Astrocyte (in vitro differentiated cells and primary cell): Measurements from ENCODE around the gene GRB7. TPM values are rescaled to one million over a fixed set of nuclear protein-coding genes. Genes with fewer than 3 reads are reported as not detected.
A peak's percentile ranks its signal among the peaks of the same experiment; 100 is the strongest.

Experiments
- DNase-seq: peaks from one replicate; pipeline ENCODE4 v3.0.0-alpha.2; 2010; ENCODE audit warnings: low read depth
- FAIRE-seq: peaks from 2 replicates; lab custom pipeline; 2011; peaks lifted over from hg19 to GRCh38; lab: Jason Lieb, UNC
- H2AFZ ChIP-seq: 2 replicates; pipeline ENCODE4 v1.6.0; 2012; ENCODE audit warnings: low read depth, low read length, inconsistent platforms
- H3K27ac ChIP-seq: 2 replicates; pipeline ENCODE4 v1.5.1; 2011; ENCODE audit warnings: low read depth, low read length, inconsistent platforms
- H3K27me3 ChIP-seq: 2 replicates; pipeline ENCODE4 v1.6.0; 2011; ENCODE audit warnings: low read length, inconsistent platforms; ENCODE audit not compliant: insufficient read depth
- H3K36me3 ChIP-seq: 2 replicates; pipeline ENCODE4 v1.5.1; 2011; ENCODE audit warnings: low read length, inconsistent platforms; ENCODE audit not compliant: insufficient read depth
- H3K4me1 ChIP-seq: 2 replicates; pipeline ENCODE4 v1.5.1; 2011; ENCODE audit warnings: low read length, inconsistent platforms; ENCODE audit not compliant: insufficient read depth
- H3K4me2 ChIP-seq: 2 replicates; pipeline ENCODE4 v1.6.0; 2012; ENCODE audit warnings: low read length, inconsistent platforms
- H3K4me3 ChIP-seq: 2 replicates; pipeline ENCODE4 v1.5.1; 2011; ENCODE audit warnings: low read depth, mild to moderate bottlenecking, low read length, inconsistent platforms; ENCODE audit not compliant: insufficient read depth
- H3K79me2 ChIP-seq: 2 replicates; pipeline ENCODE4 v1.6.0; 2012; ENCODE audit warnings: mild to moderate bottlenecking, low read length, inconsistent platforms; ENCODE audit not compliant: insufficient read depth
- H3K9ac ChIP-seq: 2 replicates; pipeline ENCODE4 v1.6.0; 2012; ENCODE audit warnings: mild to moderate bottlenecking, low read length, inconsistent platforms
- H3K9me3 ChIP-seq: 2 replicates; pipeline ENCODE4 v1.5.1; 2012; ENCODE audit warnings: low read depth, mild to moderate bottlenecking, low read length, inconsistent platforms; ENCODE audit not compliant: insufficient read depth
- H4K20me1 ChIP-seq: 2 replicates; pipeline ENCODE4 v1.6.0; 2012; ENCODE audit warnings: low read length, inconsistent platforms; ENCODE audit not compliant: insufficient read depth
- H3K27ac Mint-ChIP-seq: one replicate; pipeline ENCODE4 v1.8.0; 2021; ENCODE audit warnings: mild to moderate bottlenecking, mixed read lengths; ENCODE audit not compliant: unreplicated experiment
- H3K27me3 Mint-ChIP-seq: one replicate; pipeline ENCODE4 v1.8.0; 2021; ENCODE audit warnings: low read depth, mixed read lengths; ENCODE audit not compliant: unreplicated experiment
- H3K36me3 Mint-ChIP-seq: one replicate; pipeline ENCODE4 v1.8.0; 2021; ENCODE audit warnings: low read depth, mixed read lengths; ENCODE audit not compliant: unreplicated experiment
- H3K4me1 Mint-ChIP-seq: one replicate; pipeline ENCODE4 v1.8.0; 2021; ENCODE audit warnings: low read depth, mixed read lengths; ENCODE audit not compliant: unreplicated experiment
- H3K4me3 Mint-ChIP-seq: one replicate; pipeline ENCODE4 v1.8.0; 2021; ENCODE audit warnings: mild to moderate bottlenecking, moderate library complexity, mixed read lengths; ENCODE audit not compliant: unreplicated experiment
- H3K9me3 Mint-ChIP-seq: one replicate; pipeline ENCODE4 v1.8.0; 2021; ENCODE audit warnings: mild to moderate bottlenecking, mixed read lengths; ENCODE audit not compliant: unreplicated experiment
- EZH2 ChIP-seq: IDR thresholded peaks from 2 replicates; pipeline ENCODE4 v1.6.1; 2012; ENCODE audit warnings: mild to moderate bottlenecking, low read length, inconsistent platforms; ENCODE audit not compliant: insufficient read depth
- total RNA-seq: library from RNA; stranded (reverse); gene quantifications from 2 replicates; pipeline ENCODE4 v1.2.1, GENCODE V29; 2021
- TF ChIP-seq, protein P1 (sequence below): IDR thresholded peaks from 2 replicates; pipeline ENCODE4 v1.5.1; 2011; ENCODE audit warnings: low read depth, mild to moderate bottlenecking, inconsistent platforms, low read length, moderate library complexity; ENCODE audit not compliant: insufficient read depth

Gene GRB7
- total RNA-seq, 1 donor from 2014 or later: 3.3 TPM

DNA sequence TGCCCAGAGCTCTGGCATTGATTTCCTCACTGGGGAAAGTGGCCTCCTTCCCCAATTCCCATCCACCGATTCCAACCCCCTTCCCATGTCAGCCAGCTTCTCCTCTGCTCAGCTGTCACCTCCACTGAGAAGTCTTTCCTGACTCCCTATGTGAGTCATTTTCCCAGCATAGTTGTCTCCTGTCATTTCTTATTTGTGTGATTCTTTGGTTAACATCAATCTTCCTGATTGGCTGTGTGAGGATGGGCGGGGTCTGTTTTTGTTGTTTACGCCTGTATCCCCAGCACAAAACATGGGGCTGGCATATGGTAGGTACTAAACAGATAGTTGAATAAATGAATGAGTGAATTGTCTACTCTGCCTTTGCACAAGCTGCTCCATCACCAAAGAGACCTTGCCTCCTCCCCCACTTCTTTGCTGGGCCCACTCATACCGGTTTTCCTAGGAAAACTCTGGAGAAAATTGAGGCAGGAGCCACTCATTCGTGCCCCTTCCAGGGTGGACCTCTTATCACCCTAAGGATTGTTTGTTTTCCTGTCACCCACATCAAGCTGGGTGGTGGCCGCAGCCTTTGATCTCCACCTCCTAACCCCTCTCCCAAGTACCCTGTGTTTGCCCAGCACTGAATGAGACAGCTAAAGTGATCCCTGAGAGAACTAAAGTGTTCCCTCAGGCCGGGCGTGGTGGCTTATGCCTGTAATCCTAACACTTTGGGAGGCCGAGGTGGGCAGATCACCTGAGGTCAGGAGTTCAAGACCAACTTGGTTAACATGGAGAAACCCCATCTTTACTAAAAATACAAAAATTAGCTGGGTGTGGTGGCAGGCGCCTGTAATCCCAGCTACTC is 1.2 kb upstream of the GRB7 start:
- Mint-ChIP-seq H3K27me3 (peaks cover 10% of the 10 kb centered on the region), H3K36me3 (peaks cover 4% of the 10 kb centered on the region), H3K27ac (no peak overlapping the region), H3K4me3 (no peak overlapping the region), H3K4me1 (peaks cover 15% of the 10 kb centered on the region), H3K9me3 (no peaks in the 10 kb centered on the region)
- Histone ChIP-seq H3K79me2 (no peaks in the 10 kb centered on the region), H3K4me1 (peaks cover 25% of the 10 kb centered on the region), H2AFZ (no peak overlapping the region), H3K27me3 (peaks cover 9% of the 10 kb centered on the region), H3K27ac (no peak overlapping the region), H3K9ac (no peak overlapping the region), H3K36me3 (no peaks in the 10 kb centered on the region), H3K9me3 (no peaks in the 10 kb centered on the region), H4K20me1 (no peaks in the 10 kb centered on the region), H3K4me3 (no peak overlapping the region), H3K4me2 (no peak overlapping the region)
- TF ChIP-seq EZH2: no peak
- TF ChIP-seq, protein P1, sequence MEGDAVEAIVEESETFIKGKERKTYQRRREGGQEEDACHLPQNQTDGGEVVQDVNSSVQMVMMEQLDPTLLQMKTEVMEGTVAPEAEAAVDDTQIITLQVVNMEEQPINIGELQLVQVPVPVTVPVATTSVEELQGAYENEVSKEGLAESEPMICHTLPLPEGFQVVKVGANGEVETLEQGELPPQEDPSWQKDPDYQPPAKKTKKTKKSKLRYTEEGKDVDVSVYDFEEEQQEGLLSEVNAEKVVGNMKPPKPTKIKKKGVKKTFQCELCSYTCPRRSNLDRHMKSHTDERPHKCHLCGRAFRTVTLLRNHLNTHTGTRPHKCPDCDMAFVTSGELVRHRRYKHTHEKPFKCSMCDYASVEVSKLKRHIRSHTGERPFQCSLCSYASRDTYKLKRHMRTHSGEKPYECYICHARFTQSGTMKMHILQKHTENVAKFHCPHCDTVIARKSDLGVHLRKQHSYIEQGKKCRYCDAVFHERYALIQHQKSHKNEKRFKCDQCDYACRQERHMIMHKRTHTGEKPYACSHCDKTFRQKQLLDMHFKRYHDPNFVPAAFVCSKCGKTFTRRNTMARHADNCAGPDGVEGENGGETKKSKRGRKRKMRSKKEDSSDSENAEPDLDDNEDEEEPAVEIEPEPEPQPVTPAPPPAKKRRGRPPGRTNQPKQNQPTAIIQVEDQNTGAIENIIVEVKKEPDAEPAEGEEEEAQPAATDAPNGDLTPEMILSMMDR: no peak
- FAIRE-seq (no peak), DNase-seq (no peak)

- H3K4me1 ChIP-seq: peaks cover 25% of the 10 kb centered on the region
- H3K4me1 Mint-ChIP-seq: peaks cover 15% of the 10 kb centered on the region
- no peak overlapping the region for H3K4me3 ChIP-seq
- no peak overlapping the region for H3K27ac Mint-ChIP-seq
- H3K27me3 Mint-ChIP-seq: peaks cover 10% of the 10 kb centered on the region
- H3K9ac ChIP-seq: no peak overlapping the region
- FAIRE-seq: no peak
- H3K36me3 Mint-ChIP-seq: peaks cover 4% of the 10 kb centered on the region
- H3K79me2 ChIP-seq: no peaks in the 10 kb centered on the region
- H3K27ac ChIP-seq: no peak overlapping the region
- no peak overlapping the region for H2AFZ ChIP-seq
- no peak for TF ChIP-seq EZH2
- TF ChIP-seq, protein P1: no peak
- no peaks in the 10 kb centered on the region for H3K36me3 ChIP-seq
- no peak overlapping the region for H3K4me2 ChIP-seq
- peaks cover 9% of the 10 kb centered on the region for H3K27me3 ChIP-seq
- no peak for DNase-seq
- no peaks in the 10 kb centered on the region for H3K9me3 Mint-ChIP-seq
- H3K4me3 Mint-ChIP-seq: no peak overlapping the region
- no peaks in the 10 kb centered on the region for H4K20me1 ChIP-seq
- H3K9me3 ChIP-seq: no peaks in the 10 kb centered on the region
These were observed 455 bp upstream of the GRB7 start for GRCh38 chr17:39737206-39737759.

DNA sequence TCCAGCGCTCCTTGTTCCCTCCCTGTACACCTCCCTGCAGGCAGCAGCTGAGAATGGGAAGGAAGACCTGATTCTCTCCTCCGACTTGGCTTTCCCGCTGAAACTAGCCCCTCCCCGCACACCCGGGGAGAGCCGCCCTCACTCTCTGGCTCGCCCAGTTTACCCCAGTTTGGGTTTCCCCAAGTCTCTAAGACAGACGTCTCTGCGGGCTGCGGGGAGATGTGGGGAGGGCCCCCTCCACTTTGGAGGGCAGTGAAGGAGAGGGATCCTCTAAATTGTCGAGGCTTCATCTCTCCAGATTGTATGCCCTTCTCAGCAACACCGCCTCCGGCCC is 797 bp downstream of the GRB7 start:
- H3K4me2 ChIP-seq: peak overlapping the region; percentile 67
- no peak for FAIRE-seq

More for the DNA sequence above, 797 bp downstream of the GRB7 start:
- H3K79me2 ChIP-seq: no peaks in the 10 kb centered on the region
- H3K27ac ChIP-seq: no peak overlapping the region
- peaks cover 15% of the 10 kb centered on the region for H3K27me3 Mint-ChIP-seq
- no peak for DNase-seq
- no peak overlapping the region for H3K4me3 ChIP-seq
- peak overlapping the region; percentile 45 for H3K4me3 Mint-ChIP-seq
- peaks cover 9% of the 10 kb centered on the region for H3K27me3 ChIP-seq
- H2AFZ ChIP-seq: peak overlapping the region; percentile 56
- TF ChIP-seq EZH2: no peak
- TF ChIP-seq, protein P1: no peak
- H3K9me3 Mint-ChIP-seq: no peaks in the 10 kb centered on the region
- H3K36me3 ChIP-seq: no peaks in the 10 kb centered on the region
- no peak overlapping the region for H3K27ac Mint-ChIP-seq
- no peaks in the 10 kb centered on the region for H4K20me1 ChIP-seq
- H3K4me1 Mint-ChIP-seq: peaks cover 15% of the 10 kb centered on the region
- H3K9ac ChIP-seq: no peak overlapping the region
- H3K9me3 ChIP-seq: no peaks in the 10 kb centered on the region
- H3K4me1 ChIP-seq: peaks cover 25% of the 10 kb centered on the region
- peaks cover 4% of the 10 kb centered on the region for H3K36me3 Mint-ChIP-seq
